GM23338 (cell line): ENCODE results near the gene CACNA1B. TPM values are rescaled to one million over a fixed set of nuclear protein-coding genes. Genes with fewer than 3 reads are reported as not detected.

ENCODE experiments used
- ATAC-seq: fragments of 200-7000 bp; cut with Tn5 transposase; 3 replicates; pipeline ENCODE4 v1.9.1; 2020
- DNase-seq: peaks from one replicate; pipeline ENCODE4 v3.0.0-alpha.2; 2015; ENCODE audit warnings: low spot score
- H2AFZ ChIP-seq: fragments of 200-600 bp; sonication (generic); 2 replicates; pipeline ENCODE4 v1.8.0; 2016; ENCODE audit warnings: antibody characterized with exemption, mild to moderate bottlenecking, moderate library complexity
- H3F3A ChIP-seq: fragments of 200-600 bp; sonication (generic); replicated peaks from 2 replicates; pipeline ENCODE4 v1.8.0; 2017; ENCODE audit warnings: antibody characterized with exemption, mixed run types, low read depth
- H3K27ac ChIP-seq: fragments of 200-600 bp; sonication (generic); 2 replicates; pipeline ENCODE4 v1.6.1; 2016; ENCODE audit warnings: low read depth
- H3K27me3 ChIP-seq: fragments of 200-600 bp; sonication (generic); 2 replicates; pipeline ENCODE4 v1.8.0; 2016; ENCODE audit warnings: mild to moderate bottlenecking, mixed run types, moderate library complexity; ENCODE audit not compliant: insufficient read depth
- H3K36me3 ChIP-seq: fragments of 200-600 bp; sonication (generic); 2 replicates; pipeline ENCODE4 v1.8.0; 2016; ENCODE audit warnings: mild to moderate bottlenecking; ENCODE audit not compliant: insufficient read depth
- H3K4me1 ChIP-seq: fragments of 200-600 bp; sonication (generic); 2 replicates; pipeline ENCODE4 v1.8.0; 2016; ENCODE audit warnings: mild to moderate bottlenecking, moderate library complexity; ENCODE audit not compliant: insufficient read depth
- H3K4me2 ChIP-seq: fragments of 200-600 bp; sonication (generic); 2 replicates; pipeline ENCODE4 v1.7.1; 2017; ENCODE audit warnings: mixed run types
- H3K4me3 ChIP-seq: fragments of 200-600 bp; sonication (generic); 2 replicates; pipeline ENCODE4 v1.6.1; 2016; ENCODE audit warnings: mixed run types
- H3K79me2 ChIP-seq: fragments of 200-600 bp; sonication (generic); replicated peaks from 2 replicates; pipeline ENCODE4 v1.8.0; 2017; ENCODE audit warnings: mild to moderate bottlenecking; ENCODE audit not compliant: insufficient read depth
- H3K9me2 ChIP-seq: fragments of 200-600 bp; sonication (generic); 2 replicates; pipeline ENCODE4 v1.8.0; 2017; ENCODE audit not compliant: insufficient read depth
- H4K20me1 ChIP-seq: fragments of 200-600 bp; sonication (generic); replicated peaks from 2 replicates; pipeline ENCODE4 v1.8.0; 2017; ENCODE audit warnings: mild to moderate bottlenecking; ENCODE audit not compliant: insufficient read depth
- H3K27ac Mint-ChIP-seq: 2 replicates; pipeline ENCODE4 v1.8.0; 2020; ENCODE audit warnings: inconsistent platforms, mild to moderate bottlenecking, moderate library complexity, mixed read lengths
- H3K27me3 Mint-ChIP-seq: 3 replicates; pipeline ENCODE4 v1.8.0; 2022; ENCODE audit warnings: low read depth, mild to moderate bottlenecking, moderate library complexity, mixed read lengths, inconsistent platforms; ENCODE audit not compliant: insufficient read depth, poor library complexity
- H3K36me3 Mint-ChIP-seq: 3 replicates; pipeline ENCODE4 v1.8.0; 2021; ENCODE audit warnings: low read depth, mild to moderate bottlenecking, inconsistent platforms, moderate library complexity, mixed read lengths
- H3K4me1 Mint-ChIP-seq: 3 replicates; pipeline ENCODE4 v1.8.0; 2020; ENCODE audit warnings: mild to moderate bottlenecking, inconsistent platforms, mixed read lengths
- H3K4me3 Mint-ChIP-seq: 3 replicates; pipeline ENCODE4 v1.8.0; 2021; ENCODE audit warnings: moderate library complexity, mild to moderate bottlenecking, inconsistent platforms, mixed read lengths
- H3K9me3 Mint-ChIP-seq: 3 replicates; pipeline ENCODE4 v1.8.0; 2020; ENCODE audit warnings: moderate library complexity, mild to moderate bottlenecking, inconsistent platforms, mixed read lengths
- CREB1 ChIP-seq: fragments of 250-450 bp; sonication (Bioruptor Pico); IDR thresholded peaks from 2 replicates; pipeline ENCODE4 v1.5.0; 2020; ENCODE audit warnings: low read depth, mild to moderate bottlenecking, moderate library complexity
- CTCF ChIP-seq, 2 experiments: fragments of 200-600 bp in 1 of 2; sonication (generic) in 1 of 2; conservative IDR thresholded peaks; 2 replicates each; pipeline versions ENCODE4 v1.5.1 to v1.6.1; 2016 to 2017; ENCODE audit warnings: antibody characterized with exemption in 2 of 2, low read depth in 2 of 2, mild to moderate bottlenecking in 2 of 2, moderate library complexity in 1 of 2
- ETS1 ChIP-seq: IDR thresholded peaks from 2 replicates; pipeline ENCODE4 v1.6.1; 2016; ENCODE audit warnings: antibody characterized with exemption
- EZH2 ChIP-seq: fragments of 200-600 bp; sonication (generic); IDR thresholded peaks from one replicate; pipeline ENCODE4 v1.8.0; 2017; ENCODE audit warnings: antibody characterized with exemption, mild to moderate bottlenecking, low read depth; ENCODE audit not compliant: unreplicated experiment
- EZH2phosphoT487 ChIP-seq: fragments of 200-600 bp; sonication (generic); IDR thresholded peaks from one replicate; pipeline ENCODE4 v1.8.1; 2018; ENCODE audit warnings: antibody characterized with exemption; ENCODE audit not compliant: unreplicated experiment
- NANOG ChIP-seq: IDR thresholded peaks from 2 replicates; pipeline ENCODE4 v1.6.1; 2016; ENCODE audit warnings: antibody characterized with exemption, borderline replicate concordance
- POLR2AphosphoS5 ChIP-seq: IDR thresholded peaks from 2 replicates; pipeline ENCODE4 v1.6.1; 2016; ENCODE audit warnings: antibody characterized with exemption, low read depth
- STAT1 ChIP-seq: IDR thresholded peaks from one replicate; pipeline ENCODE4 v1.6.1; 2016; ENCODE audit warnings: antibody characterized with exemption; ENCODE audit not compliant: unreplicated experiment
- ZNF114 ChIP-seq: fragments of 250-450 bp; sonication (Bioruptor Pico); IDR thresholded peaks from 2 replicates; pipeline ENCODE4 v1.5.0; 2020; ENCODE audit warnings: mild to moderate bottlenecking, moderate library complexity
- ZNF331 ChIP-seq: fragments of 250-450 bp; sonication (Bioruptor Pico); IDR thresholded peaks from 2 replicates; pipeline ENCODE4 v1.5.0; 2020; ENCODE audit warnings: low read depth, mild to moderate bottlenecking, moderate library complexity
- ZNF462 ChIP-seq: fragments of 250-450 bp; sonication (Bioruptor Pico); IDR thresholded peaks from 2 replicates; pipeline ENCODE4 v1.5.0; 2020; ENCODE audit warnings: mild to moderate bottlenecking, moderate library complexity
- polyA plus RNA-seq: library from polyadenylated mRNA; unstranded; fragments of >200 nt; fragmentation: Nextera tagmentation; extraction: Ambion mirVana; gene quantifications from 2 replicates; pipeline ENCODE4 v1.2.1, GENCODE V29; 2016
- total RNA-seq: library from RNA; depleted of rRNA; stranded (reverse); fragments of >200 nt; shearing (Covaris generic); gene quantifications from 2 replicates; pipeline ENCODE4 v1.2.3, GENCODE V29; 2014

Gene CACNA1B
- total and polyA plus RNA-seq, 2 experiments from 2014 or later, result 1.1 to 10.4 TPM

- TF ChIP-seq CTCF (conservative IDR thresholded peaks at IDR 0.05; ENCODE audit: low read depth in 2 of 2) (no peak), NANOG (no peak), ZNF114 (no peak), EZH2 (no peak), CREB1 (CRISPR knock-in tag) (no peak)
Observed at GRCh38 chr9:137978262-137978714, 100.7 kb downstream of the CACNA1B start (continued).

- Histone ChIP-seq H3F3A (no peaks in the 10 kb centered on the region), H2AFZ (no peak overlapping the region), H4K20me1 (no peaks in the 10 kb centered on the region), H3K9me2 (no peaks in the 10 kb centered on the region; the same call in 1 of the 2 replicates), H3K27ac (no peak overlapping the region), H3K4me3 (no peak overlapping the region), H3K79me2 (no peaks in the 10 kb centered on the region), H3K36me3 (no peaks in the 10 kb centered on the region), H3K4me1 (no peaks in the 10 kb centered on the region), H3K4me2 (no peak overlapping the region), H3K27me3 (no peaks in the 10 kb centered on the region)
- H3K27me3 Mint-ChIP-seq, result peaks cover 15% of the 10 kb centered on the region
- DNase-seq (no peak), ATAC-seq (no peak)
- H3K27ac Mint-ChIP-seq, result no peak overlapping the region
- H3K4me1 Mint-ChIP-seq, result no peaks in the 10 kb centered on the region
- peaks cover 74% of the 10 kb centered on the region for H3K36me3 Mint-ChIP-seq
- H3K4me3 Mint-ChIP-seq, result no peak overlapping the region
- peaks cover 11% of the 10 kb centered on the region for H3K9me3 Mint-ChIP-seq
- TF ChIP-seq POLR2AphosphoS5 (no peak), ETS1 (no peak), ZNF462 (CRISPR knock-in tag) (no peak), ZNF331 (no peak), CTCF (conservative IDR thresholded peaks at IDR 0.05; ENCODE audit: low read depth in 2 of 2) (no peak), EZH2phosphoT487 (no peak), ZNF114 (no peak), STAT1 (no peak)
Observed at GRCh38 chr9:137982200-137982599, 104.6 kb downstream of the CACNA1B start.
